B cell (primary cell): ENCODE measurements around the gene CREBBP.

ENCODE experiments used
- CTCF ChIP-seq: fragments of 200-600 bp; IDR thresholded peaks from one replicate; pipeline ENCODE4 v1.8.0; 2022; ENCODE audit warnings: antibody characterized with exemption, mild to moderate bottlenecking
- EZH2 ChIP-seq: IDR thresholded peaks from 2 replicates; pipeline ENCODE4 v1.6.1; 2012; ENCODE audit warnings: borderline replicate concordance, low read depth, mild to moderate bottlenecking, moderate library complexity, low read length; ENCODE audit not compliant: insufficient read depth, poor library complexity, severe bottlenecking

- TF ChIP-seq CTCF = no peak
- no peak for TF ChIP-seq EZH2
Observed at GRCh38 chr16:3781421-3781820, 99.1 kb downstream of the CREBBP start.
